GM13977 (cell line): Measurements from ENCODE around the gene BCAS1.

ENCODE experiments used
- DNase-seq: peaks from one replicate; pipeline ENCODE4 v3.0.0; 2012; ENCODE audit warnings: low spot score
- in situ Hi-C: fragments of 300-500 bp; cut with MboI; formaldehyde crosslinking; loops from one replicate; pipeline ENCODE4 v1.12.0; 2022; ENCODE audit warnings: low sequenced_read_pairs, low pct_unique_long_range_greater_than_20kb, mixed read lengths, inconsistent platforms; ENCODE audit not compliant: unreplicated experiment
- TF ChIP-seq, protein P1 (sequence below): IDR thresholded peaks from 2 replicates; pipeline ENCODE4 v1.5.1; 2012; ENCODE audit warnings: mild to moderate bottlenecking, control low read depth; ENCODE audit not compliant: insufficient read depth; ENCODE audit errors: extremely low read depth, missing control alignments

BCAS1 gene, protein sequence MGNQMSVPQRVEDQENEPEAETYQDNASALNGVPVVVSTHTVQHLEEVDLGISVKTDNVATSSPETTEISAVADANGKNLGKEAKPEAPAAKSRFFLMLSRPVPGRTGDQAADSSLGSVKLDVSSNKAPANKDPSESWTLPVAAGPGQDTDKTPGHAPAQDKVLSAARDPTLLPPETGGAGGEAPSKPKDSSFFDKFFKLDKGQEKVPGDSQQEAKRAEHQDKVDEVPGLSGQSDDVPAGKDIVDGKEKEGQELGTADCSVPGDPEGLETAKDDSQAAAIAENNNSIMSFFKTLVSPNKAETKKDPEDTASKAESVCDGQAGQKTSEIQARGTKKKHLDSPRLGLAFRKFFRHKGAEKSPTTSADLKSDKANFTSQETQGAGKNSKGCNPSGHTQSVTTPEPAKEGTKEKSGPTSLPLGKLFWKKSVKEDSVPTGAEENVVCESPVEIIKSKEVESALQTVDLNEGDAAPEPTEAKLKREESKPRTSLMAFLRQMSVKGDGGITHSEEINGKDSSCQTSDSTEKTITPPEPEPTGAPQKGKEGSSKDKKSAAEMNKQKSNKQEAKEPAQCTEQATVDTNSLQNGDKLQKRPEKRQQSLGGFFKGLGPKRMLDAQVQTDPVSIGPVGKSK

DNA sequence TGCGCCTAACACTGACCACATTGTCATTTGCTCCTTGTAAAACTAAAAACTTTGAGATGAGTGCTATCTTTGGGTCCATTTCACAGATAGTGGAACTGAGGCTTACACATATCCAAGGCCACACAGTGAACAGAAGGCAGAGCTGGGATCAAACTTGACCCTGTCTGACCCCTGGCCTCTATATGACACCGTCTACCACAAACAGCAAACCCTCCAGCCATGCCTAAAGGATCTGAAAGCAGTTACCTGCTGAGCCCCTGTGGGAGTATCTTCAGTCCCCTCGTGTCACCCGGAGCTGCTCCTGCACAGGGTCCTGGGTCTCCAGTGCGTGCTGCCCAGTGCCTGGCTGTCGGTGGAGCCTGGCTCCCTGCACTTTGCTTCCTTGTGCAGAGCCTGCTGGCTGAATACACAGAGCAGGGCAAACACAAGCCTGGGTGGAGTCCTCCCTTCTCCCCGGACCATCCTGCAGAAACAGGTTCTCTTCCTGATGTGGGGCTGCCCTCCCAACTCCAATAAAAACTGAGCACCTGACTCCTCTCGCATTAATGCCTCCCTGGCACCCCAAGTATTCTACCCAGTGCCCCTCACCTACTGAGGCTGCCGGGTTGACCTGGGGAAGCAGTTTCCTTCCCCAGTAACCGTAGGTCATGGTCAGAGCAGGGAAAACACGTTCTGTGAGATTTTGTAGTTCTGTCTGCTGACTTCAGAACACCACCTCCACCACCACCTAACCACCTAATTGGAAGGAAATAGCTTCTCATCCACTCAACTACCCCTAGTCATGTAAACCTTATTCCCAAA, at the start of gene BCAS1:
BCAS1 (minus strand) TSS at position 408 of the 801 bp plus-strand sequence. CDS start 11,876 bp downstream, outside the sequence.
- in situ Hi-C loops, result no loop called here
- TF ChIP-seq, protein P1, sequence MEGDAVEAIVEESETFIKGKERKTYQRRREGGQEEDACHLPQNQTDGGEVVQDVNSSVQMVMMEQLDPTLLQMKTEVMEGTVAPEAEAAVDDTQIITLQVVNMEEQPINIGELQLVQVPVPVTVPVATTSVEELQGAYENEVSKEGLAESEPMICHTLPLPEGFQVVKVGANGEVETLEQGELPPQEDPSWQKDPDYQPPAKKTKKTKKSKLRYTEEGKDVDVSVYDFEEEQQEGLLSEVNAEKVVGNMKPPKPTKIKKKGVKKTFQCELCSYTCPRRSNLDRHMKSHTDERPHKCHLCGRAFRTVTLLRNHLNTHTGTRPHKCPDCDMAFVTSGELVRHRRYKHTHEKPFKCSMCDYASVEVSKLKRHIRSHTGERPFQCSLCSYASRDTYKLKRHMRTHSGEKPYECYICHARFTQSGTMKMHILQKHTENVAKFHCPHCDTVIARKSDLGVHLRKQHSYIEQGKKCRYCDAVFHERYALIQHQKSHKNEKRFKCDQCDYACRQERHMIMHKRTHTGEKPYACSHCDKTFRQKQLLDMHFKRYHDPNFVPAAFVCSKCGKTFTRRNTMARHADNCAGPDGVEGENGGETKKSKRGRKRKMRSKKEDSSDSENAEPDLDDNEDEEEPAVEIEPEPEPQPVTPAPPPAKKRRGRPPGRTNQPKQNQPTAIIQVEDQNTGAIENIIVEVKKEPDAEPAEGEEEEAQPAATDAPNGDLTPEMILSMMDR, result no peak
- DNase-seq, result no peak

DNA sequence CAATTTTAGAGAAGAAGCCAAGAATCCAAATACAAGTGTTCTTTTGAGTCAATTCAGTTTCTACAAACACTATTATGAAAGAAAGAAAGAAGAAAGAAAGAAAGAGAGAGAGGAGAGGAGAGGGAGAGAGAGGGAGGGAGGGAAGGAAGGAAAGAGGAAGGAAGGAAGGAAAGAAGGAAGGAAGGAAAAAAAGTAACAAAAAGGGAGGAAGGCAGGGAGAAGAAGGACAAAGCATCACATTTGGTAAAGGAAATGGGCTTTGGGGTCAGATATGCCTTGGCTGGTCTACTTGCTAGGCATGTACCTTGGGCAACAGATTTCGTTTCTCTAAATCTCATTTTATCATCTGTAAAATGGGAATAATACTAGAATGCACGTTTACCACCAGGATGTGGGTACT, 49.4 kb upstream of the BCAS1 start:
- TF ChIP-seq, protein P1, result no peak
- in situ Hi-C loops, result loop anchor here (25.0 kb wide), 1 partner anchor 518 kb away; no protein-coding TSS in a partner anchor
- DNase-seq, result no peak

DNA sequence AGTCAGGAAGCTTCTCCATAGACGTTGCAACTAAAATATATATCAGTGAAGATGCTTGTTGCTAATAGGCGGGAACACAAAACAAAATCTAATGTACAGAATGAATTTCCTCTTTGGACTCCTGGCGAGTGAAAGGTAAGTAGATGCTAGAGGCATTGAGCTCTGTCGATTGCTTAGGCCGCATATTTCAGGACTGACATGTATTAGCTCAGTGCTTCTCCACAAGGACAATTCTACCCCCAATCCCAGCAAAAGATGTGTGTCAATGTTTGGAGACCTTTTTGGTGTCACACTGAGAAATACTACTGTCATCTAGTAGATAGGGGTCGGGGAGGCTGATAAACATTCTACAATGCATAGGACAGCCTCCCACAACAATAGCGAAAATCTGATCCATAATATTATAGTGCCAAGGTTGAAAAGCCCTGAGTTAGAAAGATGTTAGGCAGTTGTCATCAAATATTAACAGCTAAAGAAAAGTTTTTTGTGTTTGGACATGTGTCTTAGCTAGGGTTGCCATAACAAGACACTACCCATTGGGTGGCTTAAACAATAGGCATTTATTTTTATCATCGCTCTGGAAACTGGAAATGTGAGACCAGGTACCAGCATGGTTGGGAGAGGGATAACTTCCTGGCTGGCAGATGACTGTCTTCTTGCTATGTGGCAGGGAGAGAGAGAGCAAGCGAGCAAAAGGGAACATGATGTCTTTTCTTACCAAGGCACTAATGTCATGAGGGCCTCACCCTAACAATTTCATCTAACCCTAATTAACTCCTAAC, 48.0 kb upstream of the BCAS1 start:
- TF ChIP-seq, protein P1, result no peak
- in situ Hi-C loops, result loop anchor here (25.0 kb wide), 1 partner anchor 519 kb away; no protein-coding TSS in a partner anchor

DNA sequence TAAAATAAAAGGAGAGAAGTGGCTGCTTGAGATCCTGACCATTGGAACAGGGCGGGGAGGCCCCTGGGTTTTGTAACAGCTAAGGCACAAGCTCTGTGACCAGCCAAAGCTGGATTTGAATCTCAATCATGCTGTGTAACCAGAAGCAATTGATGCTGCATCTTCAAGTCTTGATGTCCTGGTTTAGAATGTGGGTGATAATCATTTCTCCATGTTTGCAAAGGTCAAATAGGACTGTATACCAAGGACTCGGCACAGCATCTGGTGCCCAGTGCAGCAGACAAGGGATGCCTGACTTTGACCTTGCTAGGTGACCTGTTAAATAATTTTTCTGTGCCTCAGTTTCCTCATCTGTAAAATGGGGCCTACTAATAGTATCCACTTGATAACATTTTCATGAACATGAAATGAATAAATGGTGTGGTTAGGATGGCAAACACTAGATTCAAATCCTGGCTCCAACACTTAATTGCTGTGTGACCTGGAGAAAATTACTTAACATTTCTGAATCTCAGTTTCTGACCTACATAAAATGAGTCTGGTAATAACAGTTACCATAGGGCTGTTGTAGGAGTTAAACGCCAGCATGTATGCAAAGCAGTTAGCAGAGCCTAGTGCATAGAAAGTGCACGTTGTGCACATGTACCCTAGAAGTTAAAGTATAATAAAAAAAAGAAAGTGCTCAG, 46.3 kb upstream of the BCAS1 start:
- no peak for DNase-seq
- TF ChIP-seq, protein P1, result no peak
- in situ Hi-C loops, result loop anchor here (25.0 kb wide), 1 partner anchor 521 kb away; no protein-coding TSS in a partner anchor

More for the DNA sequence above, 48.0 kb upstream of the BCAS1 start:
- no peak for DNase-seq

DNA sequence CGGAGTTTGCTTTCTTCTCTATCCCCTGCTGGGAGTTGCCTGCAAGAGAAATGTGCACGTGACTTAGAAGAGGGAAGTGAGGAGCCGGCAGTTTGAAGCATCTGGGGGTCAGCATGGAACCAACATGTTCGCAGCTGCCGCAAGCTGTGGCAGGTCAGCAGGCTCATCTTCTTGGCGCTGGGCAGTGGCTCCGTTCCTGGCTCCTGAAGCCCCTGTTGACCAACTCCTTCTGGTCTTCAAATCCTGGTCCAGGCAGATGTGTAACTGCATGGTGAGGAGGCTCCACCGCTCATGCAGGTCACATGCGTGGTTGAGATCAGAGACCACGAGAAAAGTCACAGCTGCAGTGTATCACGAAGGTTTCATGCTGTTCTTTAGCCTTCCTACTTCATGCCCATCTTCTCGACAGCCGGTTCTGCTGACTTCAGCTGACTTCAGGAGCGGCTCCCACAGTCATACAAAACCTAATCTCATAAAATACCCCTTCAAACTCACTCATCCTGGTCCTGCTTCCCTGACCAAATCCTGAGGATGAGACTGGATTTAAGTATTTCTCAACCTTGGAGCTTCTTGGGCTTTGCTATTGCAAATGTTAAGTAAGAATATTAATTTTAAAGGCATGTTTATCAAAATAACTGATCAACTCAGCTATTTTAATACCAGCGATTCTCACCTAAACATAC, 44.9 kb upstream of the BCAS1 start:
- TF ChIP-seq, protein P1, result no peak
- in situ Hi-C loops, result loop anchor here (25.0 kb wide), 1 partner anchor 522 kb away; no protein-coding TSS in a partner anchor
- DNase-seq, result no peak
